GM12873 (cell line): ENCODE measurements around the gene JPH3.

Experiments used
- TF ChIP-seq, protein P1 (sequence below): IDR thresholded peaks from 2 replicates; pipeline ENCODE4 v1.5.1; 2012; ENCODE audit warnings: low read depth, mild to moderate bottlenecking, moderate library complexity, low read length, control low read depth; ENCODE audit not compliant: insufficient read depth; ENCODE audit errors: missing control alignments

The JPH3 gene

DNA sequence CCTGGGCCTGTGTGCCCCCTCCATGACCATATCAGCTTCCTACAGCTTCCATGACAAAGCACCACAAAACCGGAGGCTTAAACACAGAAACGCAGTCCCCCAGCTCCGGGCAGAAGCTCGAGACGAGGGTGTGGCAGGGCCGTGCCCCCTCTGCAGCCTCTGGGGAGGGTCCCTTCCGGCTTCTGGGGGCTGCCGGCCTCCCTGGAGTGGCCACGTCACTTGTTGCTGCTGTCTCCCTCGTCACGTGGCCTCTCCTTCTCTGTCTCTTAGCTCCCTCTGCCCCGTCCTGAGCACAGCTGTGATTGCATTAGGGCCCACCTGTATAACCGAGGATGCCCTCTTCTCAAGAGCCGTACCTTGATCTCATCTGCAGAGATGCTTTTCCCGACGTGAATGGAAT lies 64.6 kb downstream of the JPH3 start:
- TF ChIP-seq, protein P1, sequence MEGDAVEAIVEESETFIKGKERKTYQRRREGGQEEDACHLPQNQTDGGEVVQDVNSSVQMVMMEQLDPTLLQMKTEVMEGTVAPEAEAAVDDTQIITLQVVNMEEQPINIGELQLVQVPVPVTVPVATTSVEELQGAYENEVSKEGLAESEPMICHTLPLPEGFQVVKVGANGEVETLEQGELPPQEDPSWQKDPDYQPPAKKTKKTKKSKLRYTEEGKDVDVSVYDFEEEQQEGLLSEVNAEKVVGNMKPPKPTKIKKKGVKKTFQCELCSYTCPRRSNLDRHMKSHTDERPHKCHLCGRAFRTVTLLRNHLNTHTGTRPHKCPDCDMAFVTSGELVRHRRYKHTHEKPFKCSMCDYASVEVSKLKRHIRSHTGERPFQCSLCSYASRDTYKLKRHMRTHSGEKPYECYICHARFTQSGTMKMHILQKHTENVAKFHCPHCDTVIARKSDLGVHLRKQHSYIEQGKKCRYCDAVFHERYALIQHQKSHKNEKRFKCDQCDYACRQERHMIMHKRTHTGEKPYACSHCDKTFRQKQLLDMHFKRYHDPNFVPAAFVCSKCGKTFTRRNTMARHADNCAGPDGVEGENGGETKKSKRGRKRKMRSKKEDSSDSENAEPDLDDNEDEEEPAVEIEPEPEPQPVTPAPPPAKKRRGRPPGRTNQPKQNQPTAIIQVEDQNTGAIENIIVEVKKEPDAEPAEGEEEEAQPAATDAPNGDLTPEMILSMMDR = no peak

DNA sequence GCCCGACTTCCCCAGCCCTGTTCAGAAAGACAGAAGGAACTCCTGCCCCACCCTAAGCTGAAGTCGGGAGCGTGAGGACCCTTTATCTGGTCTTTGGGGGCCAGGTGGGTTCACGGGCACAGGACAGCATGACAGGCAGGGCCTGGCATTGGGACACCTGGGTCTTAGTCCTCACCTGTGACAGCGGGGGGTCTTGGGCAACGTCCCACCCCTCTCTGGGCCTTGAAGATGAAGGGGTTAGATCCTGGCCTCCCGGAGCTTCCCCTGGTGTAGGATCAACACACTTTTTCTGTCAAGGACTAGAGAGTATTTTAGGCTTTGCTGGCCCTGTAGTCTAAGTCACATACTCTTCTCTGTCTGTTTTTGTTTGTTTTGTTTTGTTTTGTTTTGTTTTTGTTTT lies 65.1 kb downstream of the JPH3 start:
- TF ChIP-seq, protein P1 = no peak

DNA sequence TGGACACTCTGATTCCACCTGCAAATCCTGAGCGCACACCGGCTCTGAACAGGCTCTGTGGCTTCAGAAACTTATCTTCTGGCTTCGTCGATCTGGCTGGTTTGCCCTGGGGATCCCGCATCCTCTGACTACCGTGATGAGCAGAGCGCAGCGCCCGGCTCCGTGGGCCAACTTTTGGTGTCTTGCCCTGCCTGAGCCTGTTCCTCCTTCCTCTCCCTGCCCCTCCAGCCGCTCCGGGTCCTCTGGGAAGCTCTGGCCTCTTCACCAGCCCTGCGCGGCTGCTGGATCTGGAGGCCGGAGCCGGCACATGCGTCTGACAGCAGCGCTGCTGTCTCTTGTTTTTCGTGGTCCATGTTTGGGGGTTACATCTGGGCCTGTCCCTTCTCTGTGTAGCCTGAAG lies 65.6 kb downstream of the JPH3 start:
- TF ChIP-seq, protein P1 = no peak

DNA sequence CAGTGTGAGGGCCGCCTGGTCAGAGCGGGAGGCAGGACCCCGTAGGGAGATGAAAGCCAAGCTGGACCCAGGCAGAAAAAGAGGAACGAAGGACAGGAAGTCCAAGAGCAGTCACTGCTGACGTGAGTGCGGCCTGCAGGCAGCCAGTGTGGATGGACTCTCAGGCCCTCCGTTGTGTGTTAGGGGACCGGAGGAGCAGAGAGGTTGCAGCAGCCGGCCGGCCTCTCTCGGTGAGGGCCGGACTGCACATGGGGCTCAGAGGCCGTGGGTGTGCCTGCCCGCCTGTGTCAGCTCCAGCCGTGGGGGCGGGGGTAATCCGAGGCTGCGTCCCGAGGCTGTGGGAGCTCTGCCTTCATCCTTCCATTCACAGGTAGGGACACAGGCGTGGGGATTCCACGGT lies 67.4 kb downstream of the JPH3 start:
- TF ChIP-seq, protein P1 = no peak

DNA sequence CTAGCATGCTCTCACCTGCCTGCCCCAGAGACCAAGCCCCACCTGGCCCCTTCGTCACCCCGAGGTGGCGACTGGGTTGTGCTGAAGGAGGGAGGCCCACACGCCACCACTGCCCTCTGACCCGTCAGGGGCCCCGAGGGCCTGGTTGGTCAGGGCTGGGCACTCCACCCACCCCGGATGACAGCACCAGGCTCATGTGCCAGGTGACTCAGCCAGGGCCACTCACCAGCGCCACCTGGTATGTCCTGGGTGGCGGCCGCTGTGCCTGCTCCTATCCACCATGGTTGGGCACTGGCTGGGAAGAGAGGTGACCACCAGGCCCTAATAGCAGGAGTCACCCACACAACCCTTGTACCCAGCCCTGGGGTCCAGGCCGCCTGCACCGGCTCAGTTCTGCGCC lies 68.9 kb downstream of the JPH3 start:
- TF ChIP-seq, protein P1 = no peak

DNA sequence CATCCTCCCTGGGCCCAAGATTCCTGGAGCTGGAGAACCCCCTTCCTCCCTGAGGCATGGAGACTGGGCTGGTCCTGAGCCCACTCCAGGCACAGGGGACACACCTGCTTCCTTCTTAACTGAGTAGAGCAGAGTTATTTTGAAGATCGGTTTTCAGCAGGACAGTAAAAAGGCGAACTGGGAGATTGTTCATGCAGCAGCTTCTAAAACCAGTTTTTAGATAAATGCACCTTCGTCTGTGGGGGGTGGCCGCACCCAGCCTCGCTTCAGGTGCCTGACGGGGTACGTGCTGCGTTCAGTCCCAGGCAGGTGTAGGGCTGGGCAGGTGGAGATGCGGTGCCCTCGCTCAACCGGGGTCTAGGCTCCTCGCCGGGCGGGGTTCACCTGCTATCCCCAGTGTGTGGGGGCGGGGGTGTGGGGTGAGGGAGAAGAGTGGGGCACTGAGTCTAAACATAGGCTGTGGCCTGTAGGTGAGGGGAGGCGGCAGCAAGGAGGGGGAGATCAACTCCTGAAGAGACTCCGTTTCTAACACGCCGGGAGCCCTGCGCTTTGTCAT lies 69.5 kb downstream of the JPH3 start:
- TF ChIP-seq, protein P1 = no peak

DNA sequence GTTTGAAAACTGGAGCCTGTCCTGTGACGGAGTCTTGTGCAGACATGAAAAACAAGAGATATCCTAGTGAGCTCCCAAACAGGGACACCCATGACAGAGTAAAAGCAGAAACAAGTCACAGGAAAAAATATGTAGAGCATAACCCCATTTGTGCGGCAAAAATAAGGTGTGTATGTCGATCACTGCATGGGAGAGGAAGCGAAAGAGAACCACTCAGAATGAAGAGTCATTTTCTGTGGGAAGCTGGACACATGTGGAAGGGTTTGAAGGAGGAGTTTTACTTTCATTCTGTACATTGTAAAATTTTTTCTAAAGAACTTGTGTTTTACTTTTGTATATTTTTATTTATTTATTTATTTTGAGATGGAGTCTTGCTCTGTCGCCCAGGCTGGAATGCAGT lies 72.1 kb downstream of the JPH3 start:
- TF ChIP-seq, protein P1 = no peak
